Skeletal muscle cell (primary cell): ENCODE results near the gene CRYBA1.

Experiments used
- DNase-seq: peaks from one replicate; pipeline ENCODE4 v3.0.0-alpha.2; 2010; ENCODE audit warnings: low read depth
- H3K4me3 ChIP-seq: 2 replicates; pipeline ENCODE4 v1.5.1; 2011; ENCODE audit warnings: low read depth, mild to moderate bottlenecking, control low read depth, low read length, moderate library complexity

Gene CRYBA1

GRCh38 chr17:29235904-29236303 lies 10.8 kb upstream of the CRYBA1 start:
- no peak overlapping the region for H3K4me3 ChIP-seq
- no peak for DNase-seq

- no peak overlapping the region for H3K4me3 ChIP-seq
- no peak for DNase-seq
Measured at GRCh38 chr17:29237476-29238132, 9.1 kb upstream of the CRYBA1 start.

- DNase-seq, result no peak
- no peak overlapping the region for H3K4me3 ChIP-seq
Measured at GRCh38 chr17:29238133-29238850, 8.4 kb upstream of the CRYBA1 start.

- DNase-seq, result no peak
- no peak overlapping the region for H3K4me3 ChIP-seq
Measured at GRCh38 chr17:29240477-29240876, 6.2 kb upstream of the CRYBA1 start.

- H3K4me3 ChIP-seq, result no peak overlapping the region
- peak; percentile 89 for DNase-seq
Measured at GRCh38 chr17:29240968-29241963, 5.4 kb upstream of the CRYBA1 start.

- DNase-seq, result no peak
- H3K4me3 ChIP-seq, result no peak overlapping the region
Measured at GRCh38 chr17:29242051-29242450, 4.6 kb upstream of the CRYBA1 start.

GRCh38 chr17:29242790-29243189 lies 3.9 kb upstream of the CRYBA1 start:
- no peak for DNase-seq
- H3K4me3 ChIP-seq, result no peak overlapping the region

GRCh38 chr17:29243792-29244191 lies 2.9 kb upstream of the CRYBA1 start:
- no peak for DNase-seq
- no peak overlapping the region for H3K4me3 ChIP-seq

GRCh38 chr17:29245401-29245800 lies 1.3 kb upstream of the CRYBA1 start:
- DNase-seq, result no peak
- no peak overlapping the region for H3K4me3 ChIP-seq

GRCh38 chr17:29247219-29247618 lies 560 bp downstream of the CRYBA1 start:
- no peak for DNase-seq
- H3K4me3 ChIP-seq, result no peak overlapping the region

- H3K4me3 ChIP-seq, result no peak overlapping the region
- no peak for DNase-seq
Measured at GRCh38 chr17:29248845-29249244, 2.2 kb downstream of the CRYBA1 start.

GRCh38 chr17:29250666-29251065 lies 4.0 kb downstream of the CRYBA1 start:
- DNase-seq, result peak; percentile 51
- no peak overlapping the region for H3K4me3 ChIP-seq

GRCh38 chr17:29251184-29251583 lies 4.5 kb downstream of the CRYBA1 start:
- no peak overlapping the region for H3K4me3 ChIP-seq
- no peak for DNase-seq

GRCh38 chr17:29252101-29252791 lies 5.6 kb downstream of the CRYBA1 start:
- DNase-seq, result peak; percentile 9
- no peak overlapping the region for H3K4me3 ChIP-seq

- no peak for DNase-seq
- H3K4me3 ChIP-seq, result no peak overlapping the region
Measured at GRCh38 chr17:29253037-29253436, 6.4 kb downstream of the CRYBA1 start.

GRCh38 chr17:29255926-29256522 lies 9.4 kb downstream of the CRYBA1 start:
- no peak overlapping the region for H3K4me3 ChIP-seq
- no peak for DNase-seq

- no peak for DNase-seq
- H3K4me3 ChIP-seq, result no peak overlapping the region
Measured at GRCh38 chr17:29256735-29257466, 10.2 kb downstream of the CRYBA1 start.

- H3K4me3 ChIP-seq, result no peak overlapping the region
- DNase-seq, result peak; percentile 23
Measured at GRCh38 chr17:29257756-29258155, 11.1 kb downstream of the CRYBA1 start.
